Neural progenitor cell (in vitro differentiated cells): ENCODE results near the gene RPL32. TPM values are rescaled to one million over a fixed set of nuclear protein-coding genes. Genes with fewer than 3 reads are reported as not detected.

ENCODE experiments used
- DNase-seq: peaks from one replicate; pipeline ENCODE4 v3.0.0-alpha.2; 2016; ENCODE audit warnings: low spot score
- H2AFZ ChIP-seq: fragments of 200-600 bp; sonication (generic); replicated peaks from 2 replicates; pipeline ENCODE4 v1.6.1; 2016; ENCODE audit warnings: antibody characterized with exemption
- H3F3A ChIP-seq: fragments of 200-600 bp; sonication (generic); 2 replicates; pipeline ENCODE4 v1.6.1; 2016; ENCODE audit warnings: antibody characterized with exemption, low read depth
- H3K27ac ChIP-seq: fragments of 200-600 bp; sonication (generic); 2 replicates; pipeline ENCODE4 v1.5.1; 2016; ENCODE audit warnings: mild to moderate bottlenecking
- H3K27me3 ChIP-seq: fragments of 200-600 bp; sonication (generic); 2 replicates; pipeline ENCODE4 v1.6.1; 2016; ENCODE audit warnings: mild to moderate bottlenecking, moderate library complexity
- H3K36me3 ChIP-seq: fragments of 200-600 bp; sonication (generic); 2 replicates; pipeline ENCODE4 v1.5.1; 2016
- H3K4me1 ChIP-seq: fragments of 200-600 bp; sonication (generic); 2 replicates; pipeline ENCODE4 v1.6.1; 2016; ENCODE audit warnings: mixed run types
- H3K4me2 ChIP-seq: fragments of 200-600 bp; sonication (generic); 2 replicates; pipeline ENCODE4 v1.6.1; 2016
- H3K4me3 ChIP-seq: fragments of 200-600 bp; sonication (generic); 2 replicates; pipeline ENCODE4 v1.5.1; 2016
- H3K79me2 ChIP-seq: fragments of 200-600 bp; sonication (generic); 2 replicates; pipeline ENCODE4 v1.6.1; 2016; ENCODE audit warnings: low read depth
- H3K9ac ChIP-seq: fragments of 200-600 bp; sonication (generic); 2 replicates; pipeline ENCODE4 v1.6.1; 2016
- H3K9me3 ChIP-seq: fragments of 200-600 bp; sonication (generic); 2 replicates; pipeline ENCODE4 v1.5.1; 2016; ENCODE audit warnings: low read depth
- H4K20me1 ChIP-seq: fragments of 200-600 bp; sonication (generic); 2 replicates; pipeline ENCODE4 v1.6.1; 2016; ENCODE audit warnings: low read depth
- H3K27ac Mint-ChIP-seq: 3 replicates; pipeline ENCODE4 v1.8.0; 2021; ENCODE audit warnings: mixed read lengths
- H3K27me3 Mint-ChIP-seq: 2 replicates; pipeline ENCODE4 v1.8.0; 2022; ENCODE audit warnings: low read depth, mild to moderate bottlenecking, inconsistent platforms, moderate library complexity, mixed read lengths; ENCODE audit not compliant: insufficient read depth
- H3K36me3 Mint-ChIP-seq: 3 replicates; pipeline ENCODE4 v1.8.0; 2021; ENCODE audit warnings: mixed read lengths
- H3K4me1 Mint-ChIP-seq: 3 replicates; pipeline ENCODE4 v1.8.0; 2021; ENCODE audit warnings: mixed read lengths
- H3K4me3 Mint-ChIP-seq: 3 replicates; pipeline ENCODE4 v1.8.0; 2021; ENCODE audit warnings: mild to moderate bottlenecking, moderate library complexity, mixed read lengths
- H3K9me3 Mint-ChIP-seq: 3 replicates; pipeline ENCODE4 v1.8.0; 2020; ENCODE audit warnings: mixed read lengths
- CTCF ChIP-seq: fragments of 200-600 bp; sonication (generic); IDR thresholded peaks from 2 replicates; pipeline ENCODE4 v1.5.1; 2017; ENCODE audit warnings: antibody characterized with exemption, mild to moderate bottlenecking
- EZH2 ChIP-seq: fragments of 200-600 bp; sonication (generic); IDR thresholded peaks from 2 replicates; pipeline ENCODE4 v1.6.1; 2017; ENCODE audit warnings: antibody characterized with exemption, mild to moderate bottlenecking, moderate library complexity
- EZH2phosphoT487 ChIP-seq: fragments of 200-600 bp; sonication (generic); IDR thresholded peaks from 2 replicates; pipeline ENCODE4 v1.6.1; 2017; ENCODE audit warnings: antibody characterized with exemption
- total RNA-seq: library from RNA; depleted of rRNA; stranded (reverse); fragments of >200 nt; gene quantifications from 2 replicates; pipeline ENCODE4 v1.2.3, GENCODE V29; 2015; ENCODE audit warnings: low replicate concordance

The RPL32 gene
- total RNA-seq, 1 donor from 2014 or later = 2,309 TPM

DNA sequence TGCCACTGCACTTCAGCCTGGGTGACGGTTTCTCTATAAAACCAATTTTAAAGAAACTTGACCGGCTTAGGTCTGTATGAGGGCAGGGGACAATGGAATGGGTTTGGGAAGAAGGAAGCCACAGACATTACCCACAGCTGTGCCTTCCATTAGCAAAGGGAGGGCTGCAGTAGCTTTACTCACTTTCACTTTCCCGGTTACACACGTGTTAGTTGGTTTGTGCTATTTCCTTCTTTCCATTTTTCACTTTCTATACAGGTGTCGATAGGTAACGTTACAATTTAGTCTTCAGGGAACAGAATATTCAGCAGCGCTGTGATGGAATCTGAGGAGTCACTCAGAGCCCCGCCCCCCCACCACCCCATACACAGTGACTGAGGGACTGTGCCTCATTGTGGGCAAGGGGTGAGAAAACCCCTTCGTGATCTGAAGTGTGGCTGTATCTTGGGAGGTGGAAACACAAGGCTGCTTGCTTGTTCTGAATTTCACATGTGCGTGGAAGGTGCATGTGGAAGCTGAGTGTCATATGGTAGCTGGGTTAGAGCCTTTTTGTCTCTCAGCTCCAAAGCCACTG lies 44.8 kb upstream of the RPL32 start:
- Mint-ChIP-seq H3K27ac (no peak overlapping the region), H3K4me3 (no peak overlapping the region), H3K9me3 (peaks cover 1% of the 10 kb centered on the region), H3K4me1 (peaks cover 16% of the 10 kb centered on the region), H3K27me3 (peaks cover 4% of the 10 kb centered on the region), H3K36me3 (no peaks in the 10 kb centered on the region)
- Histone ChIP-seq H3K36me3 (no peaks in the 10 kb centered on the region), H3K4me2 (no peak overlapping the region), H2AFZ (no peak overlapping the region), H3K27ac (no peak overlapping the region), H3K4me3 (no peak overlapping the region), H3K27me3 (peaks cover 35% of the 10 kb centered on the region), H3K4me1 (no peaks in the 10 kb centered on the region), H4K20me1 (no peaks in the 10 kb centered on the region), H3K9ac (no peak overlapping the region), H3K79me2 (no peaks in the 10 kb centered on the region), H3K9me3 (no peaks in the 10 kb centered on the region), H3F3A (no peaks in the 10 kb centered on the region)
- no peak for TF ChIP-seq EZH2phosphoT487
- no peak for TF ChIP-seq CTCF
- no peak for TF ChIP-seq EZH2
- DNase-seq = no peak

GRCh38 chr3:12885583-12885930 lies 44.2 kb upstream of the RPL32 start:
- Mint-ChIP-seq H3K4me3 (no peak overlapping the region), H3K27ac (no peak overlapping the region), H3K4me1 (peaks cover 13% of the 10 kb centered on the region), H3K36me3 (no peaks in the 10 kb centered on the region), H3K9me3 (peaks cover 1% of the 10 kb centered on the region), H3K27me3 (peaks cover 4% of the 10 kb centered on the region)
- H3K27ac ChIP-seq = no peak overlapping the region
- H3K9ac ChIP-seq = no peak overlapping the region
- no peaks in the 10 kb centered on the region for H3K9me3 ChIP-seq
- H3K4me3 ChIP-seq = no peak overlapping the region
- H3F3A ChIP-seq = no peaks in the 10 kb centered on the region
- no peak overlapping the region for H2AFZ ChIP-seq
- no peaks in the 10 kb centered on the region for H4K20me1 ChIP-seq
- TF ChIP-seq EZH2 (no peak), EZH2phosphoT487 (no peak), CTCF (no peak)
- no peak overlapping the region for H3K4me2 ChIP-seq
- no peaks in the 10 kb centered on the region for H3K79me2 ChIP-seq
- DNase-seq = no peak
- peaks cover 29% of the 10 kb centered on the region for H3K27me3 ChIP-seq
- H3K4me1 ChIP-seq = no peaks in the 10 kb centered on the region
- no peaks in the 10 kb centered on the region for H3K36me3 ChIP-seq

DNA sequence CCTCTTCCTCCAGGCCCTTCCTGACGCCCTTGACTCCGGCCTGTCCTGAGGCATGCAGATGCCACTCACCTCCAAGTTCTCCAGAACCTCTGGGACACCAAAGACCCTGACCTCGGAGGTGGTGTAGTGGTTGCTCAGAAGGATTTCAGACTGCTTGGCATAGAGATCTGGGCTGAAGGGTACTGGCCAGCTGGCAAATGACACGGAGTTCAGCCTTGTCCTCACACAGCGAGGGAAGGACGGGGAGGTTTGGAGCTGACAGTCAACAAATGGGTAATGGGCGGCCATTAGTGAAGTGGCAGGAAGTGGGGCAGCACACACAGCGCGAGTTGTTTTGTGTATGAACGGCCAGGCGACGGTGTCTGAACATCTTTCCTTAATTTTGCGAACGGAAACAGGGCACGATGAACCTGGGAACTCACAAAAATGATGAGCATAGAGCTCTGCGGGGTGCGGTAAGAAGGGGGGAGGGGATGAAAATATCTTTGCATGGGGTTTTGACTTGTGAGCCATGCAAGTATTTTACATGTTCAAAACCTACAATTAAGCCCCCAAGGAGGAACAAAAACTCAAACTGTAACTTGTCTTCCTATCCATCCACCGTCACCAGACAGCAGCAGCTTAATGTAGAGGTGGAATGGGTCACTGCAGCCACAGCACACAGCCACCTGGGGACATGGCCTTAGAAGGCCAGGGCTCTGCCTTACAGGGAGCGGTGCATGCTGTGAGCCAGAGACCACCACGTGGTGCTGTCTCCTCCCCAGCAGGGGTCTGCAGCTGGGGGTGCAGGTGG lies 43.6 kb upstream of the RPL32 start:
- H3K27ac Mint-ChIP-seq = peak overlapping the region; percentile 1
- no peaks in the 10 kb centered on the region for H4K20me1 ChIP-seq
- H3K27ac ChIP-seq = no peak overlapping the region
- H3F3A ChIP-seq = no peaks in the 10 kb centered on the region
- no peaks in the 10 kb centered on the region for H3K79me2 ChIP-seq
- H3K4me2 ChIP-seq = no peak overlapping the region
- no peaks in the 10 kb centered on the region for H3K36me3 ChIP-seq
- no peaks in the 10 kb centered on the region for H3K4me1 ChIP-seq
- H3K27me3 Mint-ChIP-seq = peaks cover 4% of the 10 kb centered on the region
- H3K4me1 Mint-ChIP-seq = peaks cover 13% of the 10 kb centered on the region
- H3K4me3 ChIP-seq = no peak overlapping the region
- no peaks in the 10 kb centered on the region for H3K9me3 ChIP-seq
- H3K9ac ChIP-seq = no peak overlapping the region
- peaks cover 1% of the 10 kb centered on the region for H3K9me3 Mint-ChIP-seq
- DNase-seq = no peak
- no peak overlapping the region for H2AFZ ChIP-seq
- H3K27me3 ChIP-seq = peaks cover 23% of the 10 kb centered on the region
- TF ChIP-seq EZH2phosphoT487 (no peak), CTCF (no peak), EZH2 (no peak)
- no peak overlapping the region for H3K4me3 Mint-ChIP-seq
- no peaks in the 10 kb centered on the region for H3K36me3 Mint-ChIP-seq
